ENCODE data around the gene PNPLA5. TPM values are rescaled to one million over a fixed set of nuclear protein-coding genes. Genes with fewer than 3 reads are reported as not detected.
A peak's percentile ranks its signal among the peaks of the same experiment; 100 is the strongest.

The PNPLA5 gene
- total and polyA plus RNA-seq, 4 donors, result not detected

- H3K4me3 ChIP-seq (ENCODE audit: low read depth in 1 of 3, low read length in 3 of 3), result no peak overlapping the region
Observed at GRCh38 chr22:43848366-43849171, 43.2 kb downstream of the PNPLA5 start.

More at GRCh38 chr22:43848366-43849171, 43.2 kb downstream of the PNPLA5 start:
- no peak for DNase-seq (ENCODE audit: low spot score)
- Histone ChIP-seq H3K36me3 (ENCODE audit: control insufficient read depth in 4 of 4, insufficient read depth in 3 of 4, low read depth in 1 of 4, low read length in 3 of 4) (no peaks in the 10 kb centered on the region), H3K27ac (ENCODE audit: low read depth in 1 of 2, low read length in 2 of 2) (no peak overlapping the region), H3K4me1 (ENCODE audit: control insufficient read depth in 4 of 4, insufficient read depth in 4 of 4, low read length in 3 of 4) (peaks cover 0 to 11% (median 7%) of the 10 kb centered on the region in 4 donors), H3K9ac (ENCODE audit: low read depth in 1 of 2, low read length in 2 of 2) (no peak overlapping the region), H3K9me3 (ENCODE audit: control insufficient read depth in 4 of 4, low read length in 3 of 4) (no peaks in the 10 kb centered on the region), H3K27me3 (ENCODE audit: control insufficient read depth in 4 of 4, insufficient read depth in 4 of 4, low read length in 3 of 4) (peaks cover 0 to 2% (median 0%) of the 10 kb centered on the region in 4 donors)
- 44% methylated on average over 16 of the region's 16 CpGs for WGBS
- TF ChIP-seq SP1 (IDR thresholded peaks at IDR 0.05) (no peak), CTCF (IDR thresholded peaks at IDR 0.05; ENCODE audit: low read depth, low read length, missing input control) (peak; percentile 38), HNF4A (conservative IDR thresholded peaks at IDR 0.05) (peak in 1 of 2 donors; percentile 9), EGR1 (IDR thresholded peaks at IDR 0.05; ENCODE audit: low read depth in 2 of 2) (no peak), TAF1 (conservative IDR thresholded peaks at IDR 0.05) (no peak), RAD21 (IDR thresholded peaks at IDR 0.05) (peak; percentile 57 to 72), GABPA (IDR thresholded peaks at IDR 0.05 in 1 of 2, conservative IDR thresholded peaks at IDR 0.05 in 1 of 2) (no peak), HNF4G (IDR thresholded peaks at IDR 0.05) (no peak), NR2F2 (IDR thresholded peaks at IDR 0.05) (no peak), ATF3 (IDR thresholded peaks at IDR 0.05) (no peak), RXRA (IDR thresholded peaks at IDR 0.05) (no peak), YY1 (IDR thresholded peaks at IDR 0.05) (no peak), FOXA1 (IDR thresholded peaks at IDR 0.05) (no peak), FOXA2 (IDR thresholded peaks at IDR 0.05) (no peak)
- TF ChIP-seq, protein P1, sequence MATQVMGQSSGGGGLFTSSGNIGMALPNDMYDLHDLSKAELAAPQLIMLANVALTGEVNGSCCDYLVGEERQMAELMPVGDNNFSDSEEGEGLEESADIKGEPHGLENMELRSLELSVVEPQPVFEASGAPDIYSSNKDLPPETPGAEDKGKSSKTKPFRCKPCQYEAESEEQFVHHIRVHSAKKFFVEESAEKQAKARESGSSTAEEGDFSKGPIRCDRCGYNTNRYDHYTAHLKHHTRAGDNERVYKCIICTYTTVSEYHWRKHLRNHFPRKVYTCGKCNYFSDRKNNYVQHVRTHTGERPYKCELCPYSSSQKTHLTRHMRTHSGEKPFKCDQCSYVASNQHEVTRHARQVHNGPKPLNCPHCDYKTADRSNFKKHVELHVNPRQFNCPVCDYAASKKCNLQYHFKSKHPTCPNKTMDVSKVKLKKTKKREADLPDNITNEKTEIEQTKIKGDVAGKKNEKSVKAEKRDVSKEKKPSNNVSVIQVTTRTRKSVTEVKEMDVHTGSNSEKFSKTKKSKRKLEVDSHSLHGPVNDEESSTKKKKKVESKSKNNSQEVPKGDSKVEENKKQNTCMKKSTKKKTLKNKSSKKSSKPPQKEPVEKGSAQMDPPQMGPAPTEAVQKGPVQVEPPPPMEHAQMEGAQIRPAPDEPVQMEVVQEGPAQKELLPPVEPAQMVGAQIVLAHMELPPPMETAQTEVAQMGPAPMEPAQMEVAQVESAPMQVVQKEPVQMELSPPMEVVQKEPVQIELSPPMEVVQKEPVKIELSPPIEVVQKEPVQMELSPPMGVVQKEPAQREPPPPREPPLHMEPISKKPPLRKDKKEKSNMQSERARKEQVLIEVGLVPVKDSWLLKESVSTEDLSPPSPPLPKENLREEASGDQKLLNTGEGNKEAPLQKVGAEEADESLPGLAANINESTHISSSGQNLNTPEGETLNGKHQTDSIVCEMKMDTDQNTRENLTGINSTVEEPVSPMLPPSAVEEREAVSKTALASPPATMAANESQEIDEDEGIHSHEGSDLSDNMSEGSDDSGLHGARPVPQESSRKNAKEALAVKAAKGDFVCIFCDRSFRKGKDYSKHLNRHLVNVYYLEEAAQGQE (IDR thresholded peaks at IDR 0.05), result no peak

Measured in liver (tissue), 9 donors.